ENCODE data around the gene HLA-DQB2. TPM values are rescaled to one million over a fixed set of nuclear protein-coding genes. Genes with fewer than 3 reads are reported as not detected.
"Not testable (repeated sequence)": the region's sequence is repeated elsewhere in the genome, so short reads cannot be mapped to it uniquely, and the experiment has no call there.

The HLA-DQB2 gene
- total and polyA plus RNA-seq, 2 of the 4 experiments (the other 2 are of a cell fraction), result not detected

DNA sequence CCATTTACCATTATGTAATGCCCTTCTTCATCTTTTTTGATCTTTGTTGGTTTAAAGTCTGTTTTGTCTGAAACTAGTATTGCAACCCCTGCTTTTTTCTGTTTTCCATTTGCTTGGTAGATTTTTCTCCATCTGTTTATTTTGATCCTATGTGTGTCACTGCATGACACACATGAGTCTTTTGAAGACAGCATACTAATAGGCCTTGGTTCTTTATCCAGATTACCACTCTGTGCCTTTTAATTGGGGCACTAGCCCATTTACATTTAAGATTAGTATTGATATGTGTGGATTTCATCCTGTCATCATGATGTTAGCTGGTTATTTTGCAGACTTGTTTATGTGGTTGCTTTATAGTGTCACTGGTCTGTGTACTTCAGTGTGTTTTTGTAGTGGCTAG is 42.1 kb upstream of the HLA-DQB2 start:
- H4K91ac ChIP-seq (ENCODE audit: insufficient read depth, low read depth, low read length); H3K9me3 ChIP-seq (ENCODE audit: control insufficient read depth, insufficient read depth, low read length); in situ Hi-C loops (cut with MboI; ENCODE audit: low sequenced_read_pairs); H4K5ac ChIP-seq (ENCODE audit: low read depth, low read length); CTCF ChIA-PET; H3K4me1 ChIP-seq (ENCODE audit: control insufficient read depth, insufficient read depth, low read length); H3K56ac ChIP-seq (ENCODE audit: extremely low read depth, insufficient read depth, low read length); H2AFZ ChIP-seq (replicated peaks; ENCODE audit: low read length, poor library complexity); BruUV-seq (replicated peaks); H3K4me3 ChIP-seq (ENCODE audit: insufficient read depth, low read depth, low read length); H3K4me2 ChIP-seq (ENCODE audit: low read depth, low read length); H3K14ac ChIP-seq (replicated peaks; ENCODE audit: low read depth, low read length); ATAC-seq (ENCODE audit: low read depth); H4K8ac ChIP-seq (ENCODE audit: low read depth in 2 of 2, low read length in 2 of 2); H3K79me1 ChIP-seq (ENCODE audit: low read depth in 1 of 2, low read length in 2 of 2); H3K23ac ChIP-seq (ENCODE audit: low read depth, low read length); H3K27me3 ChIP-seq (ENCODE audit: control insufficient read depth, insufficient read depth, low read length); DNase-seq; H3K9me1 ChIP-seq (ENCODE audit: insufficient read depth, low read length); H2BK5ac ChIP-seq (ENCODE audit: low read depth, low read length, poor library complexity, severe bottlenecking); H4K20me1 ChIP-seq (ENCODE audit: insufficient read depth, low read length); H3K18ac ChIP-seq (ENCODE audit: low read depth, low read length); dilution Hi-C loops (cut with HindIII; ENCODE audit: low sequenced_read_pairs, unreplicated experiment); H3K9ac ChIP-seq (ENCODE audit: low read depth, low read length); H2AK9ac ChIP-seq (replicated peaks; ENCODE audit: low read depth, low read length, poor library complexity); POLR2A ChIA-PET (ENCODE audit: unreplicated experiment); H3K27ac ChIP-seq (ENCODE audit: insufficient read depth, low read length); H2BK120ac ChIP-seq (ENCODE audit: low read depth, low read length); H2BK15ac ChIP-seq (ENCODE audit: low read depth, low read length); H3K4ac ChIP-seq (ENCODE audit: low read depth, low read length); H3K36me3 ChIP-seq (ENCODE audit: control insufficient read depth, insufficient read depth, low read length); H2AK5ac ChIP-seq (ENCODE audit: low read depth, low read length); intact Hi-C loops (cut with micrococcal nuclease); H2BK20ac ChIP-seq (ENCODE audit: low read depth, low read length): not testable (repeated sequence)
